H1 (cell line): ENCODE results near the gene ZNF593. TPM values are rescaled to one million over a fixed set of nuclear protein-coding genes. Genes with fewer than 3 reads are reported as not detected.

ENCODE experiments used
- CTCF ChIA-PET: fragments of 300-600 bp; sonication (Branson Sonifier 250); formaldehyde crosslinking; loops from one replicate; lab custom pipeline; 2021; ENCODE audit not compliant: partially characterized antibody; lab: Charles Lee
- POLR2A ChIA-PET: fragments of 300-600 bp; sonication (Branson Sonifier 250); formaldehyde crosslinking; loops from one replicate; lab custom pipeline; 2021; ENCODE audit warnings: inconsistent platforms; ENCODE audit not compliant: partially characterized antibody; lab: Charles Lee
- DNase-seq, 2 experiments: peaks; one replicate each; pipeline versions ENCODE4 v3.0.0 to v3.0.0-alpha.2; 2010 to 2022; ENCODE audit warnings: low spot score in 2 of 2, low read depth in 1 of 2, mixed read lengths in 1 of 2
- FAIRE-seq: peaks from 2 replicates; lab custom pipeline; 2011; peaks lifted over from hg19 to GRCh38; lab: Jason Lieb, UNC
- H2AFZ ChIP-seq: 2 replicates; pipeline ENCODE4 v1.8.1; 2012; ENCODE audit warnings: low read length, inconsistent platforms
- H2AK5ac ChIP-seq: 2 replicates; pipeline ENCODE4 v1.6.1; 2013; ENCODE audit warnings: low read depth, low read length
- H2BK120ac ChIP-seq: replicated peaks from 2 replicates; pipeline ENCODE3; 2013; ENCODE audit warnings: low read depth, low read length, inconsistent platforms
- H2BK12ac ChIP-seq: 2 replicates; pipeline ENCODE4 v1.6.1; 2013; ENCODE audit warnings: low read depth, low read length
- H2BK15ac ChIP-seq: 2 replicates; pipeline ENCODE4 v1.6.1; 2013; ENCODE audit warnings: low read length
- H2BK20ac ChIP-seq: 2 replicates; pipeline ENCODE4 v1.6.1; 2013; ENCODE audit warnings: low read length
- H2BK5ac ChIP-seq: 2 replicates; pipeline ENCODE4 v1.6.1; 2013; ENCODE audit warnings: low read depth, low read length
- H3K14ac ChIP-seq: 2 replicates; pipeline ENCODE4 v1.6.1; 2013; ENCODE audit warnings: inconsistent platforms; ENCODE audit not compliant: insufficient read length
- H3K18ac ChIP-seq: 2 replicates; pipeline ENCODE4 v1.6.1; 2013; ENCODE audit warnings: low read length; ENCODE audit errors: extremely low read depth
- H3K23ac ChIP-seq: 2 replicates; pipeline ENCODE4 v1.6.1; 2013; ENCODE audit warnings: inconsistent platforms; ENCODE audit not compliant: insufficient read length
- H3K23me2 ChIP-seq: 2 replicates; pipeline ENCODE4 v1.6.1; 2013; ENCODE audit warnings: low read depth, low read length
- H3K27ac ChIP-seq: 2 replicates; pipeline ENCODE4 v1.6.1; 2011; ENCODE audit warnings: low read depth, low read length, inconsistent platforms
- H3K27me3 ChIP-seq, 4 experiments: replicated peaks in 1 of 4; 1 replicate in 1 of 4; 2 replicates in 3 of 4; pipeline versions ENCODE4 v1.6.1 to v1.8.1; 2011 to 2013; ENCODE audit warnings: low read length in 3 of 4, mild to moderate bottlenecking in 3 of 4, inconsistent platforms in 2 of 4, mixed read lengths in 2 of 4, moderate library complexity in 1 of 4; ENCODE audit not compliant: control insufficient read depth in 3 of 4, insufficient read depth in 3 of 4; ENCODE audit errors: extremely low read depth in 1 of 4
- H3K36me3 ChIP-seq, 4 experiments: 2 replicates each; pipeline versions ENCODE4 v1.6.1 to v1.8.1; 2011 to 2013; ENCODE audit warnings: mild to moderate bottlenecking in 4 of 4, low read length in 3 of 4, moderate library complexity in 2 of 4, control low read depth in 1 of 4, inconsistent platforms in 1 of 4; ENCODE audit not compliant: insufficient read depth in 4 of 4, control insufficient read depth in 2 of 4
- H3K4ac ChIP-seq: replicated peaks from 2 replicates; pipeline ENCODE3; 2013; ENCODE audit warnings: low read length, low read depth, mixed read lengths, inconsistent platforms; ENCODE audit not compliant: insufficient read length
- H3K4me1 ChIP-seq, 4 experiments: replicated peaks in 1 of 4; 1 replicate in 1 of 4; 2 replicates in 3 of 4; pipeline versions ENCODE4 v1.6.1 to v1.8.1; 2011 to 2013; ENCODE audit warnings: low read length in 3 of 4, inconsistent platforms in 2 of 4, mixed read lengths in 1 of 4; ENCODE audit not compliant: insufficient read depth in 4 of 4, control insufficient read depth in 3 of 4
- H3K4me2 ChIP-seq, 2 experiments: 2 replicates each; pipeline versions ENCODE4 v1.6.1 to v1.8.1; 2011 to 2013; ENCODE audit warnings: low read depth in 2 of 2, low read length in 2 of 2, control low read depth in 1 of 2, inconsistent platforms in 1 of 2, mild to moderate bottlenecking in 1 of 2; ENCODE audit not compliant: insufficient read depth in 1 of 2
- H3K4me3 ChIP-seq, 4 experiments: fragments of 200-600, 300-600 bp in 1 of 4; sonication (generic), shearing (Covaris generic), sonication (Bioruptor Twin) in 1 of 4; 2 replicates each; pipeline versions ENCODE4 v1.5.1 to v1.8.1; 2011 to 2016; ENCODE audit warnings: low read length in 4 of 4, low read depth in 3 of 4, control low read depth in 2 of 4, inconsistent platforms in 2 of 4, mild to moderate bottlenecking in 2 of 4, mixed read lengths in 1 of 4, moderate library complexity in 1 of 4; ENCODE audit not compliant: insufficient read depth in 2 of 4; ENCODE audit errors: extremely low read depth in 1 of 4
- H3K56ac ChIP-seq: replicated peaks from 2 replicates; pipeline ENCODE3; 2013; ENCODE audit warnings: low read depth, mild to moderate bottlenecking, mixed read lengths, low read length, inconsistent platforms; ENCODE audit not compliant: insufficient read length
- H3K79me1 ChIP-seq: 2 replicates; pipeline ENCODE4 v1.6.1; 2013; ENCODE audit warnings: low read depth, low read length, control low read depth
- H3K79me2 ChIP-seq, 2 experiments: 2 replicates each; pipeline versions ENCODE4 v1.6.1 to v1.8.1; 2012 to 2013; ENCODE audit warnings: low read length in 2 of 2, mild to moderate bottlenecking in 2 of 2, inconsistent platforms in 1 of 2; ENCODE audit not compliant: insufficient read depth in 2 of 2, control insufficient read depth in 1 of 2
- H3K9ac ChIP-seq, 4 experiments: replicated peaks in 1 of 4; 1 replicate in 1 of 4; 2 replicates in 3 of 4; pipeline versions ENCODE4 v1.6.1 to v1.8.1; 2011 to 2013; ENCODE audit warnings: low read depth in 3 of 4, low read length in 3 of 4, control low read depth in 2 of 4, mild to moderate bottlenecking in 2 of 4, moderate library complexity in 2 of 4, inconsistent platforms in 1 of 4; ENCODE audit errors: extremely low read depth in 1 of 4
- H3K9me3 ChIP-seq, 2 experiments: 2 replicates each; pipeline versions ENCODE4 v1.6.1 to v1.8.1; 2012 to 2013; ENCODE audit warnings: mild to moderate bottlenecking in 2 of 2, moderate library complexity in 2 of 2, control low read depth in 1 of 2, inconsistent platforms in 1 of 2, low read depth in 1 of 2, low read length in 1 of 2, mixed read lengths in 1 of 2; ENCODE audit not compliant: insufficient read depth in 2 of 2
- H4K20me1 ChIP-seq, 2 experiments: replicated peaks in 1 of 2; 2 replicates each; pipeline versions ENCODE3 to v1.8.1; 2011 to 2013; ENCODE audit warnings: inconsistent platforms in 2 of 2, low read length in 2 of 2, mild to moderate bottlenecking in 1 of 2; ENCODE audit not compliant: insufficient read depth in 2 of 2, control insufficient read depth in 1 of 2
- H4K5ac ChIP-seq: 2 replicates; pipeline ENCODE4 v1.6.1; 2013; ENCODE audit warnings: low read length, low read depth, mixed read lengths, inconsistent platforms; ENCODE audit not compliant: insufficient read length
- H4K8ac ChIP-seq: 2 replicates; pipeline ENCODE4 v1.8.0; 2013; ENCODE audit warnings: mild to moderate bottlenecking, moderate library complexity, low read length, inconsistent platforms; ENCODE audit not compliant: insufficient read depth; ENCODE audit errors: extremely low read depth
- H4K91ac ChIP-seq: replicated peaks from 2 replicates; pipeline ENCODE3; 2013; ENCODE audit warnings: low read length, mixed read lengths, inconsistent platforms; ENCODE audit not compliant: insufficient read length
- CHD1 ChIP-seq: IDR thresholded peaks from 2 replicates; pipeline ENCODE4 v1.6.1; 2012; ENCODE audit warnings: low read depth, low read length, improper control_type of control experiment
- EP300 ChIP-seq, 2 experiments: IDR thresholded peaks; 1 replicate in 1 of 2; 2 replicates in 1 of 2; pipeline ENCODE4 v1.6.1; 2011 to 2012; ENCODE audit warnings: low read depth in 2 of 2, low read length in 2 of 2, mild to moderate bottlenecking in 2 of 2, borderline replicate concordance in 1 of 2, inconsistent platforms in 1 of 2, moderate library complexity in 1 of 2
- RFX5 ChIP-seq: IDR thresholded peaks from 2 replicates; pipeline ENCODE4 v1.6.1; 2011; ENCODE audit warnings: low read depth, low read length, improper control_type of control experiment, borderline replicate concordance
- RNF2 ChIP-seq: fragments of 200-900, 300-1000 bp; sonication (generic); IDR thresholded peaks from 2 replicates; pipeline ENCODE4 v1.7.1; 2016; ENCODE audit warnings: borderline replicate concordance, low read depth, mild to moderate bottlenecking, antibody characterized with exemption, low read length; ENCODE audit not compliant: poor library complexity, severe bottlenecking; ENCODE audit errors: missing control alignments
- TAF7 ChIP-seq: optimal IDR thresholded peaks from 2 replicates; pipeline ENCODE3; 2011; ENCODE audit warnings: low read depth, mild to moderate bottlenecking, inconsistent platforms, low read length, moderate library complexity, borderline replicate concordance
- WGBS, 2 experiments: shearing (Covaris generic) in 1 of 2; methylation state at CpG; one replicate each; pipeline versions ENCODE4 v1.1.6 to v1.1.7; 2013 to 2015; ENCODE audit warnings: low lambda C conversion rate in 2 of 2, mixed read lengths in 2 of 2, inconsistent platforms in 1 of 2, low coverage in 1 of 2, missing lambda C conversion rate in 1 of 2; ENCODE audit not compliant: insufficient replicate concordance in 2 of 2, insufficient coverage in 1 of 2, insufficient read length in 1 of 2; ENCODE audit errors: extremely low coverage in 1 of 2, missing lambda C conversion rate in 1 of 2; 5-methylcytosine and 5-hydroxymethylcytosine counted together
- polyA plus RNA-seq, 7 experiments: library from polyadenylated mRNA; depleted of rRNA in 3 of 7; stranded (reverse) in 5 of 7; unstranded in 2 of 7; fragments of >200 nt in 5 of 7; fragments of 200-250 nt in 2 of 7; gene quantifications; 1 replicate in 5 of 7; 2 replicates in 1 of 7; 4 replicates in 1 of 7; pipeline versions ENCODE4 v1.2.1 to v1.2.3, GENCODE V29; 2011 to 2013; ENCODE audit warnings: missing spikeins in 2 of 7, mixed read lengths in 2 of 7
- total RNA-seq: library from RNA; stranded (reverse); fragmentation: NEBNext Ultra II Directional; extraction: Animal tissue kit (Norgen Biotek cat#: 25700); gene quantifications from 2 replicates; pipeline ENCODE4 v1.2.1, GENCODE V29; 2021
- TF ChIP-seq, protein P1 (sequence below): IDR thresholded peaks from 2 replicates; pipeline ENCODE4 v1.6.1; 2011; ENCODE audit warnings: low read length, improper control_type of control experiment
- TF ChIP-seq, protein P2 (sequence below), 3 experiments: IDR thresholded peaks; 1 replicate in 2 of 3; 2 replicates in 1 of 3; pipeline versions ENCODE4 v1.5.1 to v1.6.1; 2011; ENCODE audit warnings: low read length in 3 of 3, mild to moderate bottlenecking in 3 of 3, inconsistent platforms in 2 of 3, low read depth in 1 of 3, moderate library complexity in 1 of 3; ENCODE audit not compliant: insufficient read depth in 1 of 3; ENCODE audit errors: control extremely low read depth in 1 of 3

ZNF593 gene
- total and polyA plus RNA-seq, 2 of the 8 experiments (the other 6 are each of a cell fraction or from before 2014, with no cell fraction given), result 38.2 to 68.0 TPM

DNA sequence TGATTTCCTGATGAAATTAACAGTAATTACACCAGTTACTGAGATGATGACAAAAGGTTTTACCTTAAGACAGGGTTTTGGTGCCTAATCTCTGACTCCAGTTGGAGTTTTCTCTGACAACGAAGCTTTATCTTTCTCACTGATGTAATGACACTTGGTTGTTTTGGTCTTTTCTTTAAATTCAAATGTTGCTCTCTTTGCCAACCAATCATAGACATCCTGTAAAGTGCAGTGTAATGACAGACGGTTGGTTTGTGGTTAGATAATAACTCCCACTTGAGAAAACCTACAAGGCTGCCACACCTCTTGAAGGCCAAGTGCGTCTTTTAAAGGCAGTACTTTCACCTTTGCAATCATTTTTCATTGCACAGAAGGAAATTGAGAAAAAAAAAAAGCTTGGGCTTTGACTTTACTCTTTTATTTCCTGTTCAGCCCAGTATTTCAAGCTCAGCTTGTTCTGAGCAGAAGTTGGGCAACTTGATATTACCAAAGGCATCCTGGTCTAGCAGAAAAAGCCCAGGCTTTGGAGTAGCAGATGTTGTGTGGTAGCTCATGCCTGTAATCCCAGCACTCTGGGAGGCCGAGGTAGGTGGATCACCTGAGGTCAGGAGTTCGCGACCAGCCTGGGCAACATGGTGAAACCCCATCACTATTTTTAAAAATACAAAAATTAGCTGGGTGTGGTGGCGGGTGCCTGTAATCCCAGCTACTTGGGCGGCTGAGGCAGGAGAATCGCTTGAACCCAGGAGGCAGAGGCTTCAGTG, 43.2 kb upstream of the ZNF593 start:
- Histone ChIP-seq H4K8ac (no peak overlapping the region), H2BK120ac (no peak overlapping the region), H2BK5ac (no peak overlapping the region), H2BK20ac (no peak overlapping the region), H4K91ac (no peak overlapping the region), H2AK5ac (no peak overlapping the region), H3K79me1 (no peaks in the 10 kb centered on the region), H3K79me2 (no peaks in the 10 kb centered on the region), H3K9ac (no peak overlapping the region), H3K4ac (no peak overlapping the region), H3K23ac (no peak overlapping the region), H3K4me3 (no peak overlapping the region), H4K5ac (no peak overlapping the region), H3K9me3 (no peaks in the 10 kb centered on the region), H3K27ac (no peak overlapping the region), H3K36me3 (peaks cover 0 to 9% (median 0%) of the 10 kb centered on the region in 4 experiments; a peak in 2 of 8 replicates), H3K23me2 (no peaks in the 10 kb centered on the region; the same call in 1 of the 2 replicates), H3K14ac (no peak overlapping the region), H2BK12ac (no peak overlapping the region), H3K4me2 (no peak overlapping the region), H3K4me1 (no peaks in the 10 kb centered on the region), H3K27me3 (no peaks in the 10 kb centered on the region), H3K18ac (no peak overlapping the region), H4K20me1 (peaks cover 0 to 2% of the 10 kb centered on the region in 2 experiments), H2AFZ (no peak overlapping the region), H3K56ac (no peak overlapping the region), H2BK15ac (no peak overlapping the region)
- CTCF ChIA-PET, result interaction anchor here (1.1 to 4.2 kb wide), 6 partner anchors 13 to 97 kb away, joined by 3 to 44 read pairs (median 4); partner anchors contain the start of genes CNKSR1 and ZNF593
- FAIRE-seq (no peak), DNase-seq (peak in 1 of 2 experiments; percentile 26)
- POLR2A ChIA-PET, result interaction anchor here (0.6 to 1.9 kb wide), 3 partner anchors 8 to 62 kb away, joined by 3 to 4 read pairs (median 4); no protein-coding TSS in a partner anchor
- WGBS, 2 experiments, result 86% methylated on average over 9 of the region's 9 CpGs; no CpG with 5 or more reads in 1 of the 2 experiments
- TF ChIP-seq, protein P1, sequence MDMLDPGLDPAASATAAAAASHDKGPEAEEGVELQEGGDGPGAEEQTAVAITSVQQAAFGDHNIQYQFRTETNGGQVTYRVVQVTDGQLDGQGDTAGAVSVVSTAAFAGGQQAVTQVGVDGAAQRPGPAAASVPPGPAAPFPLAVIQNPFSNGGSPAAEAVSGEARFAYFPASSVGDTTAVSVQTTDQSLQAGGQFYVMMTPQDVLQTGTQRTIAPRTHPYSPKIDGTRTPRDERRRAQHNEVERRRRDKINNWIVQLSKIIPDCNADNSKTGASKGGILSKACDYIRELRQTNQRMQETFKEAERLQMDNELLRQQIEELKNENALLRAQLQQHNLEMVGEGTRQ, result no peak
- TF ChIP-seq CHD1, result no peak
- TF ChIP-seq RNF2, result no peak
- TF ChIP-seq TAF7, result no peak
- TF ChIP-seq EP300 (IDR thresholded peaks at IDR 0.05; ENCODE audit: borderline replicate concordance in 1 of 2, low read depth in 2 of 2, low read length in 2 of 2), result no peak
- TF ChIP-seq, protein P2, sequence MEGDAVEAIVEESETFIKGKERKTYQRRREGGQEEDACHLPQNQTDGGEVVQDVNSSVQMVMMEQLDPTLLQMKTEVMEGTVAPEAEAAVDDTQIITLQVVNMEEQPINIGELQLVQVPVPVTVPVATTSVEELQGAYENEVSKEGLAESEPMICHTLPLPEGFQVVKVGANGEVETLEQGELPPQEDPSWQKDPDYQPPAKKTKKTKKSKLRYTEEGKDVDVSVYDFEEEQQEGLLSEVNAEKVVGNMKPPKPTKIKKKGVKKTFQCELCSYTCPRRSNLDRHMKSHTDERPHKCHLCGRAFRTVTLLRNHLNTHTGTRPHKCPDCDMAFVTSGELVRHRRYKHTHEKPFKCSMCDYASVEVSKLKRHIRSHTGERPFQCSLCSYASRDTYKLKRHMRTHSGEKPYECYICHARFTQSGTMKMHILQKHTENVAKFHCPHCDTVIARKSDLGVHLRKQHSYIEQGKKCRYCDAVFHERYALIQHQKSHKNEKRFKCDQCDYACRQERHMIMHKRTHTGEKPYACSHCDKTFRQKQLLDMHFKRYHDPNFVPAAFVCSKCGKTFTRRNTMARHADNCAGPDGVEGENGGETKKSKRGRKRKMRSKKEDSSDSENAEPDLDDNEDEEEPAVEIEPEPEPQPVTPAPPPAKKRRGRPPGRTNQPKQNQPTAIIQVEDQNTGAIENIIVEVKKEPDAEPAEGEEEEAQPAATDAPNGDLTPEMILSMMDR (IDR thresholded peaks at IDR 0.05; ENCODE audit: control extremely low read depth in 1 of 3, insufficient read depth in 1 of 3, low read depth in 1 of 3, low read length in 3 of 3), result no peak
- TF ChIP-seq RFX5, result no peak
